Calu3 (cell line): Measurements from ENCODE around the gene CLEC2D. TPM values are rescaled to one million over a fixed set of nuclear protein-coding genes. Genes with fewer than 3 reads are reported as not detected.

Source experiments
- BruUV-seq: library from RNA; stranded (reverse); fragments of 400-500 nt; replicated peaks from 2 replicates; lab custom pipeline; 2021; lab: Mats Ljungman, UMichigan
- CTCF ChIA-PET: fragments of 300-600 bp; sonication (Branson Sonifier 250); formaldehyde crosslinking; loops from one replicate; lab custom pipeline; 2022; ENCODE audit warnings: antibody characterized with exemption; lab: Charles Lee
- DNase-seq: peaks from one replicate; pipeline ENCODE4 v3.0.0; 2022
- H3K27ac Mint-ChIP-seq: one replicate; pipeline ENCODE4 v1.8.0; 2022; ENCODE audit warnings: mixed read lengths; ENCODE audit not compliant: unreplicated experiment
- H3K27me3 Mint-ChIP-seq: one replicate; pipeline ENCODE4 v1.8.0; 2022; ENCODE audit warnings: mixed read lengths; ENCODE audit not compliant: unreplicated experiment
- H3K36me3 Mint-ChIP-seq: one replicate; pipeline ENCODE4 v1.8.0; 2022; ENCODE audit warnings: mild to moderate bottlenecking, moderate library complexity, mixed read lengths; ENCODE audit not compliant: insufficient read depth, unreplicated experiment
- H3K4me1 Mint-ChIP-seq: one replicate; pipeline ENCODE4 v1.8.0; 2022; ENCODE audit warnings: mild to moderate bottlenecking, low read depth, mixed read lengths; ENCODE audit not compliant: unreplicated experiment
- H3K4me3 Mint-ChIP-seq: one replicate; pipeline ENCODE4 v1.8.0; 2022; ENCODE audit warnings: mild to moderate bottlenecking, low read depth, moderate library complexity, mixed read lengths; ENCODE audit not compliant: unreplicated experiment
- H3K9me3 Mint-ChIP-seq: one replicate; pipeline ENCODE4 v1.8.0; 2022; ENCODE audit warnings: low read depth, mixed read lengths; ENCODE audit not compliant: unreplicated experiment
- intact Hi-C: fragments of 100-400 bp; cut with micrococcal nuclease; formaldehyde crosslinking; loops from one replicate; pipeline ENCODE4 v1.10.0; 2022; ENCODE audit not compliant: unreplicated experiment
- total RNA-seq: library from RNA; stranded (reverse); gene quantifications from 2 replicates; pipeline ENCODE4 v1.2.3, GENCODE V29; 2022
- TF ChIP-seq, protein P1 (sequence below): fragments of 200-600 bp; IDR thresholded peaks from one replicate; pipeline ENCODE4 v1.8.0; 2022; ENCODE audit warnings: antibody characterized with exemption; ENCODE audit not compliant: unreplicated experiment

CLEC2D gene
- total RNA-seq, 1 experiment from 2014 or later: 5.8 TPM

DNA sequence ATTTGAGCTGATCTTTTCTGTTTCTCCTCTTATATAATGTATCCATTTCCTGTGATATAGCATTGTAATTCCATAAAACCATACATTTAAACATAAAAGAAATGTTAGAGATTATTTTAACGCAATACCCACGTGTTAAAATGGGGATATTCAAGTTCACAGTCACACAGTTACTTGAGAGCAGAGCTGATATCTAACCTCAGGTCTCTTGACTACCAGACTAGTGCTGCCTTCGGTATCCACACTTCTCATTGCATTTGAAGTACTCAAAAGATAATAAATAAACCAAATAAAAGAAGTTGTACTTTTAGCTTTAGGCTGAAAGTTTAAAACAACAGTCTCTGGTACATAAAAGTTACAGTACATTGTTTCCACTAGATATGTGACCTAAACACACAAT is 60.5 kb downstream of the CLEC2D start:
- no peak overlapping the region for H3K4me3 Mint-ChIP-seq

DNA sequence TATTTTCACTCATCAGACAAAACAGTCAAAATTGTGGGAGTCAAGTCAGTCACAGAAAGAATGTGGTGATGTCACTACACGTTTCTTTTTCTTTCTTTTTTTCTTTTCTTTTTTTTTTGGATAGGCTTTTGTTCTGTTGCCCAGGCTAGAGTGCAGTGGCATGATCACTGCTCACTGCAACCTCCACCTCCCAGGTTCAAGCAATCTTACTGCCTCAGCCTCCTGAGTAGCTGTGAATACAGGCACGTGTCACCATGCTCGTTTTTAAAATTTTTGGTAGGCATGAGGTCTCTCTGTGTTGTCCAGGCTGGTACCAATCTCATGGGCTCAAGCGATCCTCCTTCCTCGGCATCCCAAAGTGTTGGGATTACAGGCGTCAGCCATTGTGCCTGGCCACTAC is 61.1 kb downstream of the CLEC2D start:
- TF ChIP-seq, protein P1, sequence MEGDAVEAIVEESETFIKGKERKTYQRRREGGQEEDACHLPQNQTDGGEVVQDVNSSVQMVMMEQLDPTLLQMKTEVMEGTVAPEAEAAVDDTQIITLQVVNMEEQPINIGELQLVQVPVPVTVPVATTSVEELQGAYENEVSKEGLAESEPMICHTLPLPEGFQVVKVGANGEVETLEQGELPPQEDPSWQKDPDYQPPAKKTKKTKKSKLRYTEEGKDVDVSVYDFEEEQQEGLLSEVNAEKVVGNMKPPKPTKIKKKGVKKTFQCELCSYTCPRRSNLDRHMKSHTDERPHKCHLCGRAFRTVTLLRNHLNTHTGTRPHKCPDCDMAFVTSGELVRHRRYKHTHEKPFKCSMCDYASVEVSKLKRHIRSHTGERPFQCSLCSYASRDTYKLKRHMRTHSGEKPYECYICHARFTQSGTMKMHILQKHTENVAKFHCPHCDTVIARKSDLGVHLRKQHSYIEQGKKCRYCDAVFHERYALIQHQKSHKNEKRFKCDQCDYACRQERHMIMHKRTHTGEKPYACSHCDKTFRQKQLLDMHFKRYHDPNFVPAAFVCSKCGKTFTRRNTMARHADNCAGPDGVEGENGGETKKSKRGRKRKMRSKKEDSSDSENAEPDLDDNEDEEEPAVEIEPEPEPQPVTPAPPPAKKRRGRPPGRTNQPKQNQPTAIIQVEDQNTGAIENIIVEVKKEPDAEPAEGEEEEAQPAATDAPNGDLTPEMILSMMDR: no peak
- no peak overlapping the region for H3K4me3 Mint-ChIP-seq
- no peaks in the 10 kb centered on the region for H3K27me3 Mint-ChIP-seq
- H3K36me3 Mint-ChIP-seq: no peaks in the 10 kb centered on the region
- intact Hi-C loops: no loop called here
- no peaks in the 10 kb centered on the region for H3K4me1 Mint-ChIP-seq
- no TSS peak for BruUV-seq
- no peaks in the 10 kb centered on the region for H3K9me3 Mint-ChIP-seq
- H3K27ac Mint-ChIP-seq: no peak overlapping the region
- CTCF ChIA-PET: no interaction called here
- no peak for DNase-seq

More for the DNA sequence above, 60.5 kb downstream of the CLEC2D start:
- TF ChIP-seq, protein P1: no peak
- H3K27ac Mint-ChIP-seq: no peak overlapping the region
- no TSS peak for BruUV-seq
- H3K36me3 Mint-ChIP-seq: no peaks in the 10 kb centered on the region
- DNase-seq: no peak
- no peaks in the 10 kb centered on the region for H3K9me3 Mint-ChIP-seq
- no peaks in the 10 kb centered on the region for H3K4me1 Mint-ChIP-seq
- no peaks in the 10 kb centered on the region for H3K27me3 Mint-ChIP-seq
- intact Hi-C loops: no loop called here
- CTCF ChIA-PET: interaction anchor here (0.7 kb wide), 1 partner anchor 1276 kb away, joined by 3 read pairs; no protein-coding TSS in a partner anchor

DNA sequence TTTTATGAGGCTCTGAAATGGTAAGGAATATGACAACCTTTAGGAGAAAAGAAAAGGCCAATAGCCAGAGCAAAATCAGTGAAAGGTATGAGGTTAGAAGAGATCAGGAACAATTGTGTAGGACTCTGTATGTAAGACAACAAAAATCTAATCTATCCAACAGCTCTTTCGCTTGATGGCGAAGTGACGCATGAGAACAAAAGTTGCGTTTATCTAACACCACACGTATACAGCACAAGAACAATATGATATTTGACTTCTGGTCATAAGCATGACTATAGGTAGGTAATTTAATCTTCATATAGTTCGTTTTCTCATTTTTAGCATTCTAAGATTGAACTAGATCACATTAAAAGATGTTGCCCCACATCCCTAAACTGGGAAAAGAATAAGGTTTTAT is 61.9 kb downstream of the CLEC2D start:
- no TSS peak for BruUV-seq

DNA sequence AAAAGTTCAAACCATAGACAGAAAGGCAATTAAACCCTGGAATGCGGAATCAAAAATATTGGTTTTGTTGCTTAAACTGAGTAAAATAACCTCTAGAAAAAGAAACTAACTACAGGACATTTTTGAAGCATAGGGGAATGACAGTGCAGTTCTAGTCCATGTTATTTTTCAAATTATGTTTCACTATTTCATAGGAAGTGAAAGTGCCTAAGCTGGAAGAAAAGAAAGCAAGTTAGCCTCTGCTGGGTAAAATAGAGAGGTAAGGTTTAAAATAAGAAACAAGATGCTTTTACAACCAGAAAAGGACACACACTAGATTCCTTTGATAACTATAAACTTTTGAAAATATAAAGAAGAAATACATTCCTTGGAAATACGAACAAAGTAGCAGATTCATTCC is 62.3 kb downstream of the CLEC2D start:
- Mint-ChIP-seq H3K27me3 (no peaks in the 10 kb centered on the region), H3K27ac (no peak overlapping the region), H3K4me3 (no peak overlapping the region), H3K36me3 (no peaks in the 10 kb centered on the region), H3K4me1 (peaks cover 3% of the 10 kb centered on the region), H3K9me3 (no peaks in the 10 kb centered on the region)
- TF ChIP-seq, protein P1: no peak
- CTCF ChIA-PET: no interaction called here
- no peak for DNase-seq
- intact Hi-C loops: no loop called here
- no TSS peak for BruUV-seq

More for the DNA sequence above, 61.9 kb downstream of the CLEC2D start:
- DNase-seq: no peak
- Mint-ChIP-seq H3K36me3 (no peaks in the 10 kb centered on the region), H3K27ac (no peak overlapping the region), H3K27me3 (no peaks in the 10 kb centered on the region), H3K4me3 (no peak overlapping the region), H3K4me1 (no peaks in the 10 kb centered on the region), H3K9me3 (no peaks in the 10 kb centered on the region)
- intact Hi-C loops: no loop called here
- TF ChIP-seq, protein P1: no peak
- CTCF ChIA-PET: no interaction called here
